WTC11 (cell line): ENCODE results near the gene TAF3. TPM values are rescaled to one million over a fixed set of nuclear protein-coding genes. Genes with fewer than 3 reads are reported as not detected.

Experiments used
- ATAC-seq: fragments of 200-7000 bp; cut with Tn5 transposase; 2 replicates; pipeline ENCODE4 v1.10.0; 2021; ENCODE audit warnings: mild to moderate bottlenecking, moderate library complexity
- CTCF ChIA-PET: fragments of 300-600 bp; sonication (Branson Sonifier 250); formaldehyde crosslinking; loops from one replicate; lab custom pipeline; 2021; ENCODE audit warnings: antibody characterized with exemption; lab: Charles Lee
- POLR2A ChIA-PET: fragments of 350-600 bp; sonication (Branson Sonifier 250); formaldehyde crosslinking; loops from one replicate; lab custom pipeline; 2021; ENCODE audit warnings: antibody characterized with exemption; lab: Charles Lee
- DNase-seq: peaks from one replicate; pipeline ENCODE4 v3.0.0; 2021; ENCODE audit warnings: low spot score
- H3K27ac Mint-ChIP-seq: 2 replicates; pipeline ENCODE4 v1.8.0; 2021; ENCODE audit warnings: mixed read lengths
- H3K27me3 Mint-ChIP-seq: 2 replicates; pipeline ENCODE4 v1.8.0; 2021; ENCODE audit warnings: low read depth, mild to moderate bottlenecking, moderate library complexity, mixed read lengths
- H3K36me3 Mint-ChIP-seq: 2 replicates; pipeline ENCODE4 v1.8.0; 2021; ENCODE audit warnings: mixed read lengths
- H3K4me1 Mint-ChIP-seq: 2 replicates; pipeline ENCODE4 v1.8.0; 2022; ENCODE audit warnings: mixed read lengths
- H3K4me3 Mint-ChIP-seq: 2 replicates; pipeline ENCODE4 v1.8.0; 2021; ENCODE audit warnings: mild to moderate bottlenecking, moderate library complexity, mixed read lengths
- H3K9me3 Mint-ChIP-seq: 2 replicates; pipeline ENCODE4 v1.8.0; 2021; ENCODE audit warnings: mixed read lengths
- AR ChIP-seq: fragments of 250-450 bp; sonication (Bioruptor Pico); IDR thresholded peaks from 2 replicates; pipeline ENCODE4 v1.9.0; 2021; ENCODE audit warnings: mild to moderate bottlenecking
- CDX4 ChIP-seq: fragments of 250-450 bp; sonication (Bioruptor Pico); IDR thresholded peaks from 2 replicates; pipeline ENCODE4 v1.9.0; 2021; ENCODE audit warnings: moderate library complexity, mild to moderate bottlenecking, inconsistent platforms, borderline replicate concordance
- NFE2L1 ChIP-seq: sonication (generic); formaldehyde crosslinking; IDR thresholded peaks from 2 replicates; pipeline ENCODE4 v1.8.1; 2023; ENCODE audit warnings: missing genetic modification reagents
- NFYB ChIP-seq: sonication (generic); formaldehyde crosslinking; conservative IDR thresholded peaks from 2 replicates; pipeline ENCODE4 v1.8.0; 2022; ENCODE audit warnings: low read depth, missing genetic modification reagents
- OVOL2 ChIP-seq: fragments of 250-450 bp; sonication (Bioruptor Pico); IDR thresholded peaks from 2 replicates; pipeline ENCODE4 v1.9.0; 2021; ENCODE audit warnings: mild to moderate bottlenecking, borderline replicate concordance
- ZBTB21 ChIP-seq: sonication (generic); formaldehyde crosslinking; IDR thresholded peaks from 2 replicates; pipeline ENCODE4 v1.8.1; 2023; ENCODE audit warnings: mild to moderate bottlenecking, missing genetic modification reagents, borderline replicate concordance
- ZMAT4 ChIP-seq: fragments of 250-450 bp; sonication (Bioruptor Pico); IDR thresholded peaks from 2 replicates; pipeline ENCODE4 v1.9.0; 2021; ENCODE audit warnings: mild to moderate bottlenecking
- ZNF317 ChIP-seq: sonication (generic); formaldehyde crosslinking; IDR thresholded peaks from 2 replicates; pipeline ENCODE4 v1.8.1; 2023; ENCODE audit warnings: low read depth, mild to moderate bottlenecking, moderate library complexity, missing genetic modification reagents, borderline replicate concordance
- total RNA-seq: library from RNA; stranded (reverse); gene quantifications from 3 replicates; pipeline ENCODE4 v1.2.3, GENCODE V29; 2021
- TF ChIP-seq, protein P1 (sequence below): fragments of 250-450 bp; sonication (Bioruptor Pico); conservative IDR thresholded peaks from 2 replicates; pipeline ENCODE4 v1.9.0; 2021; ENCODE audit warnings: mild to moderate bottlenecking
- TF ChIP-seq, protein P2 (sequence below): sonication (generic); formaldehyde crosslinking; IDR thresholded peaks from 2 replicates; pipeline ENCODE4 v1.8.0; 2022; ENCODE audit warnings: missing genetic modification reagents

The TAF3 gene
- total RNA-seq, 1 experiment from 2014 or later: 8.9 TPM

DNA sequence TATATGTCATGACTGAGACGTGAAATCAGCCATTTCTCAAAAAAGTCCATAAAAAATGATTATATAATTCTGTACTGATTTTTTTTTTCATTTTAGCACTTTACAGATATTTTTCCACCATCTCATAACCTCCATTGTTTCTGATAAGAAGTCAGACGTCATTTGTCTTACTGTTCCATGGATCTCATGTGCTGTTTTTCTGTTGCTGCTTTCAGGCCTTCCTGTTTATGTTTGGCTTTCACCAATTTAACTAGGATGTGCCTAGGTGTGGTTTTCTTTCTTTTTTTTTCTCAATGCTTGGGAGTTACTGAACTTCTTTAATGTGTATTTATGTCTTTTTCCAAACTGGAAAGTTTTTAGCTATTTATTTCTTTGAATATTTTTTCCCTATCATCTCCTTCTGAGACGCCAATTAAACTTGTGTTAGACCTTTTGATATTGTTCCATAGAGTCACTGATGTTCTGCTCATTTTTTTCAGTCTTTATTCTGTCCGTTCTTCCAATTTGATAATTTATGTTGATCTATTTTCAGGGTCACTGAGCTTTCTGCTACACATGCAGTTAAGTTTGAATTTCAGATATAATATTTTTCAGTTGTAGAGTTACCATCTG is 43.3 kb downstream of the TAF3 start:
- H3K4me1 Mint-ChIP-seq: no peaks in the 10 kb centered on the region
- peaks cover 4% of the 10 kb centered on the region; the same call in 1 of the 2 replicates for H3K27me3 Mint-ChIP-seq
- DNase-seq (no peak), ATAC-seq (no peak)
- peaks cover 30% of the 10 kb centered on the region for H3K9me3 Mint-ChIP-seq
- POLR2A ChIA-PET: no interaction called here
- no peak overlapping the region for H3K27ac Mint-ChIP-seq
- TF ChIP-seq NFE2L1 (CRISPR knock-in tag) (no peak), ZNF317 (CRISPR knock-in tag) (peak; percentile 89; the same call in 1 of the 2 replicates), NFYB (no peak)
- TF ChIP-seq, all 79 proteins: peak for 1
- peaks cover 31% of the 10 kb centered on the region for H3K36me3 Mint-ChIP-seq
- CTCF ChIA-PET: no interaction called here
- no peak overlapping the region for H3K4me3 Mint-ChIP-seq

DNA sequence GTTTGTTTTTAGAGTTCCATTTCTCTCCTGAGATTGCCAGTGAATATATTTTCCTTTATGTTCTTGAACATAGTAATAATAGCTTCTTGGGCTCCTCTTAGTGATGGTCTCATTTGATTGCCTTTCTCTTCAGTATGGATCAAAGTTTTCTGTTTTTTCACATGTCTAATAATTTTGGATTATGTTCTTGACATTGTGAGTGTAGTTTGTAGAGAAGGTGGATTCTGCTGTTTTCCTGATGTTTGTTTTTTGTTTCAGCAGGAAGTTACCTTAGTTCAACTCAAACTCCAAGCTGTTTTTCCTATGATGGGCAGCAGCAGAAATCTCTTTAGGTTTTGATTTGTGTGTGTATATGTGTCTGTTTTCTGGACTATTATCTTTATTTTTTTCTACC is 43.8 kb downstream of the TAF3 start:
- no peaks in the 10 kb centered on the region for H3K4me1 Mint-ChIP-seq

More for the DNA sequence above, 43.8 kb downstream of the TAF3 start:
- ChIA-PET CTCF (no interaction called here), POLR2A (no interaction called here)
- ATAC-seq (no peak), DNase-seq (no peak)
- no peak overlapping the region for H3K27ac Mint-ChIP-seq
- TF ChIP-seq, protein P1, sequence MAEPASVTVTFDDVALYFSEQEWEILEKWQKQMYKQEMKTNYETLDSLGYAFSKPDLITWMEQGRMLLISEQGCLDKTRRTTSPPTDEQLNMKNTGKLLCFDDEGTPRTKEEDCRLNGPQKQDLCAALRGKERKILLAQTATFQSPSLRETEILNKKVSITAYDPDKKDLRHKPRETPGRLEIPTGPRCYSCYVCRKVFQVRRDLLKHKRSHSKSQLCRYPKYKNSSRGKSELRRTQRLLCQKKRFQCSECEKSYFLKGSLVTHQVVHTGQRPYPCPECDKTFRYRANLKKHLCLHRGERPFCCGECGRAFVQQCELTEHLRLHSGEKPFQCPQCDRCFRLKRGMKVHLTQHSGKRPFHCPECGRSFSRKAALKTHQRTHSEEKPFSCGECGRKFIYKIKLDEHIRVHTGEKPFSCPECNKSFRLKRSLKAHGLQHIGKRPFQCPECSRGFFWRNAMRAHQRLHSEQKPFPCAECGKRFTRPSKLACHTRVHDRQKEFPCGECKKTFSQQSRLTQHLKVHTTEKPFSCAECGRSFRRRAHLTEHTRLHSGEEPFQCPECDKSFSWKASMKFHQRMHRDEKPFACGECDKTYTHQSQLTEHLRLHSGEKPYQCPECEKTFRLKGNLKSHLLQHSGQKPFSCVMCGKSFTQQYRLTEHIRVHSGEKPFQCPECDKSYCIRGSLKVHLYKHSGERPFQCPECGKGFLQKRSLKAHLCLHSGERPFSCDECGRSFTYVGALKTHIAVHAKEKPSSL (CRISPR knock-in tag): no peak
- no peak for TF ChIP-seq ZMAT4
- no peak for TF ChIP-seq CDX4 (CRISPR knock-in tag)
- no peak for TF ChIP-seq ZNF317 (CRISPR knock-in tag)
- no peak for TF ChIP-seq NFE2L1 (CRISPR knock-in tag)
- TF ChIP-seq, protein P2, sequence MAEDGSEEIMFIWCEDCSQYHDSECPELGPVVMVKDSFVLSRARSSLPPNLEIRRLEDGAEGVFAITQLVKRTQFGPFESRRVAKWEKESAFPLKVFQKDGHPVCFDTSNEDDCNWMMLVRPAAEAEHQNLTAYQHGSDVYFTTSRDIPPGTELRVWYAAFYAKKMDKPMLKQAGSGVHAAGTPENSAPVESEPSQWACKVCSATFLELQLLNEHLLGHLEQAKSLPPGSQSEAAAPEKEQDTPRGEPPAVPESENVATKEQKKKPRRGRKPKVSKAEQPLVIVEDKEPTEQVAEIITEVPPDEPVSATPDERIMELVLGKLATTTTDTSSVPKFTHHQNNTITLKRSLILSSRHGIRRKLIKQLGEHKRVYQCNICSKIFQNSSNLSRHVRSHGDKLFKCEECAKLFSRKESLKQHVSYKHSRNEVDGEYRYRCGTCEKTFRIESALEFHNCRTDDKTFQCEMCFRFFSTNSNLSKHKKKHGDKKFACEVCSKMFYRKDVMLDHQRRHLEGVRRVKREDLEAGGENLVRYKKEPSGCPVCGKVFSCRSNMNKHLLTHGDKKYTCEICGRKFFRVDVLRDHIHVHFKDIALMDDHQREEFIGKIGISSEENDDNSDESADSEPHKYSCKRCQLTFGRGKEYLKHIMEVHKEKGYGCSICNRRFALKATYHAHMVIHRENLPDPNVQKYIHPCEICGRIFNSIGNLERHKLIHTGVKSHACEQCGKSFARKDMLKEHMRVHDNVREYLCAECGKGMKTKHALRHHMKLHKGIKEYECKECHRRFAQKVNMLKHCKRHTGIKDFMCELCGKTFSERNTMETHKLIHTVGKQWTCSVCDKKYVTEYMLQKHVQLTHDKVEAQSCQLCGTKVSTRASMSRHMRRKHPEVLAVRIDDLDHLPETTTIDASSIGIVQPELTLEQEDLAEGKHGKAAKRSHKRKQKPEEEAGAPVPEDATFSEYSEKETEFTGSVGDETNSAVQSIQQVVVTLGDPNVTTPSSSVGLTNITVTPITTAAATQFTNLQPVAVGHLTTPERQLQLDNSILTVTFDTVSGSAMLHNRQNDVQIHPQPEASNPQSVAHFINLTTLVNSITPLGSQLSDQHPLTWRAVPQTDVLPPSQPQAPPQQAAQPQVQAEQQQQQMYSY: no peak
- TF ChIP-seq OVOL2 (CRISPR knock-in tag): no peak
- TF ChIP-seq ZBTB21 (CRISPR knock-in tag): no peak
- TF ChIP-seq AR (CRISPR knock-in tag): no peak
- no peak overlapping the region for H3K4me3 Mint-ChIP-seq
- H3K9me3 Mint-ChIP-seq: peaks cover 30% of the 10 kb centered on the region
- H3K27me3 Mint-ChIP-seq: peaks cover 4% of the 10 kb centered on the region; the same call in 1 of the 2 replicates
- H3K36me3 Mint-ChIP-seq: peaks cover 31% of the 10 kb centered on the region
